NCI-H1436 treated with DMSO at 0.1 percent for 48 hours (cell line): ENCODE measurements around the gene MYO16.

ENCODE experiments used
- DNase-seq: peaks from one replicate; lab custom pipeline; 2025; lab: John Stamatoyannopoulos, UW

Gene MYO16

DNA sequence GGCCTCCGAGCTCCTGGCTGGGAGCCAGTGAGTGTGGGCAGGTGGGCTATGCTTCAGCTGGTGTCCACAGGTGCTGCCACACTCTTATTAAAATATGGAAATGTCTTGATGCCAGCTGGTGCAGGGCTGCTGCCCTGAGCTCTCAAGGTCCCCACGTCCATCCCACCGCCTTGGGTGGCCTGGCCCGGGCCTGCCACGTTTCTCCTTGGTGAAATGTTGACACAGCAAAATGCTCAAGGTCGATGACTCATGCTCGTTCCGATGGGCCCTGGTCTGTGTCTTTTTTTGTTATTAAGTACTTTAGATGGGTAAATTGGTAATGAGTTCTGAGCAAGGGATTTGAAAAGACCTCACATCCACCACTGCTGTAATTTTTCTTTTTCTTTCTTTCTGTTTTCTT is 524.7 kb downstream of the MYO16 start:
- DNase-seq = no peak

DNA sequence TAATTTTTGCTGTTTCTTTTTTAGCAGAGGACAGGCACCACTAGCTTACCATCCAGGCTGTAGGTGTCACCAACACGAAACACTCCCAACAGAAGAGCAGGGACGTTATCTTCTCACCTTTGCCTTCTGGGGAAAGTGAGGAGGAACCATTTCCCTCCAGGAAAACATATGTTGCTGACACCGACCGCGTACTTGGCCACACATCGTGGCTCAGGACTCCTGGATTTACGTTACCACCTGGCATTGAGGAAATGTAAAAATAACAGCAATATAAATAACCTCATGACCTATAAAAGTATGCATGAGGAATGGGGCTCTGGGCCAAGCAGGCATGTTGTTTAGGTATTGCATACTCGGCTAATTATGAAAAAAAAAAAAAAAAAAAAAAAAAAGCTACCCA is 525.1 kb downstream of the MYO16 start:
- DNase-seq = no peak

DNA sequence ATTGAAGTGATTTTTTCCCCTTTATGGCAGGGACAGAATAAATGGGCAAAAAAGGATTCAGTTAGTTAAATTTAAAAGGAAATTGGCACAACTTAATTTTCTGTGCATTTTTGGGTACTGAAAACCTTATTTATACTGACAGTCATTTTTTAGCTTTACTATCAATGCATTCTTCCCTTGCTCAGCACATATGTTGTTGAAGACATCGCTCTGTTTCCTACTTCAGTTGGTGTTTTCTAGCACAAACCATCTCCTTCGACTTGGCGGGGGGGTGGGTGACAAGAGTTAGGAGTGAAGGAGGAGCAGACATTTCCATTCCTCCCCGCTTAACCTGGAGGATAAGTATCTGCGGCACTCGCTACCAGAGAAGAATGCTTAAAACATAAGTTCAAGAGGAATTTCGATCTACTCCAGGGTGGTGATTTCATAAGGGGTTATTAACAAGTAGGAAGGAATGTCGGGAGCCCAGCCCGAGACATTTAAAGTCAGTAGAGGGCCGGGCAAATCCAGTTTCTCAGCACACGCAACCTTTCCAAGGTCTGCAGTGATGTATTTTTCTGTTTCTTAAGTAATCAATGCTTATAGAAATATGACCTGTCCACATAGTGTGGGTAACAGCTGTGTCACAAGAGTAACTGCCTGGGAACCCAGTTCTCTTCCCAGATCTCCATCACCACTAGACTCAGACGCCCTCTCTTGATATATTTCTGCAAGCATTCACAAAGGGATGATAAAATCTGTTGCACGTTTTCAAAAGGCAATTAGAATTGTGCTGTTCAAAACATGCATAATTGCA is 525.8 kb downstream of the MYO16 start:
- DNase-seq = no peak

DNA sequence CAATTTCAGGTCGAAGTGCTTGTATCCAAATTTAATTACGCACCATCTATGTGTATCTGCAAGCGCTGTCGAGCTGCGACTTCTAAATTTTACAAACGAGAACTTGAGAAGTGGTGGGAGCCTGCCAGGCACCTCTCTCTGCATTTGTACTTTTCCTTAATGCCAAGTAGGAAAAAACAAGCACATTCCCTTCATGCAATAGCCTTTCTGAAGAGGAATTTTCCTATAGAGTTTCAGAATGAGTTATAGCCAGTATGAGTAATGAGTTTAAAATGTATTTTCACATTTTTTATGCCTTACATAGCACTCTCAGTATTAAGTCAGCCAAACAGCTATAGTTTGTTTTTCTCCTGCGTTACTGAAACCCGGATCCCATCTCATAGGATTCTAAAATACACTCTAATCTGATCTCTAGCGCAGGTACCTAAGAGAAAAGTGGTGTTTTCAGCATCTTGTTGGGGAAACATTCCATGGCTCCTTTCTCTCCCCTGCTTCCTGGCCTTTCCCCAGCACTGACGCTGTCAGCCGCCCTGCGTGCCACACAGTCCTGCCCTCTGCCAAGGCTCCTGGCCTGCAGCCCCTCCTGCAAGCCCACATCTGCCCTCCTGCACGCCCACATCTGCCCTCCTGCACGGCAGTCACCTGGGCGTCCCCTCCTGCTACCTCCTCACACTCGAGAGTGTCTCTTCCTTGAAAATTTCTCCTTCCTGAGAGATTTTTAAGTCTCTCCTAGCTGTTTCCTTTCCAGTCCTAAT is 526.9 kb downstream of the MYO16 start:
- no peak for DNase-seq

DNA sequence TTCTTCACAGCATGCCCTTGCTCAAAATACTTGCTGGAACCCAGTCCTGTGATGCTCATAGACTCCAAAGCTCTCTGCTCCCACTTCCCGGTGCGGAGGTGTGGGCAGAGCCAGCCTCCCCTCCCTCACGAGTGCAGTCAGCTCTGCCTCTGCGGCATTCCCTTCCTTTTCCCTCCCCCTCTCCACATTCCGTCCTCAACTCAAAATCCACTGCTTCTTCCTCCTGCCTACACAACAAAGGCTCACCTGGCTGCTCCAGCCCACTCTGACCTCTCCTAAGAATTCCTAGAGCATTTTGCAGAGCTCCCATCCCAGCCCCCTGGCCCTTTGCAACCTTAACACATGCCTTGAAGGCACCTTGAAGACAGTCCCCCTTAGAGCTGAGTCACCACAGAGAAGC is 527.9 kb downstream of the MYO16 start:
- DNase-seq = no peak

DNA sequence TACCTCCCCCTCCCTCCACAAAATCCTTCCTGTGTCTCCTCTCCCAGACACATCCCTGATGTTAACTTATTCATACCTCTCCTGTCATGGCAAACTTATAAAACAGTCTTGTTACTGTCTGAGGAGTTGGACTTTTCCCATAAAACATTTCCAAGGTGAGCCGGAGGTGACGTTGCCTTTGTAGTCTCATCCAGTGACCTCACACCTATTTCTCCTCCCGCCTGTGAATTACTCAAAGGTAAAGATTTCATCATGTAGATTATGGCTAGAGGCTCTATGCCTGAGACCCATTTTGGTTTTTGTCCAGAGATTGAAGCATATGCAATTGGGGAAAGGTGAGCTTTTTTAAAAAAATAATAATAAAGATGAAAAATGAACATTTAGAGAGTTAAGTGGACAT is 529.0 kb downstream of the MYO16 start:
- no peak for DNase-seq

DNA sequence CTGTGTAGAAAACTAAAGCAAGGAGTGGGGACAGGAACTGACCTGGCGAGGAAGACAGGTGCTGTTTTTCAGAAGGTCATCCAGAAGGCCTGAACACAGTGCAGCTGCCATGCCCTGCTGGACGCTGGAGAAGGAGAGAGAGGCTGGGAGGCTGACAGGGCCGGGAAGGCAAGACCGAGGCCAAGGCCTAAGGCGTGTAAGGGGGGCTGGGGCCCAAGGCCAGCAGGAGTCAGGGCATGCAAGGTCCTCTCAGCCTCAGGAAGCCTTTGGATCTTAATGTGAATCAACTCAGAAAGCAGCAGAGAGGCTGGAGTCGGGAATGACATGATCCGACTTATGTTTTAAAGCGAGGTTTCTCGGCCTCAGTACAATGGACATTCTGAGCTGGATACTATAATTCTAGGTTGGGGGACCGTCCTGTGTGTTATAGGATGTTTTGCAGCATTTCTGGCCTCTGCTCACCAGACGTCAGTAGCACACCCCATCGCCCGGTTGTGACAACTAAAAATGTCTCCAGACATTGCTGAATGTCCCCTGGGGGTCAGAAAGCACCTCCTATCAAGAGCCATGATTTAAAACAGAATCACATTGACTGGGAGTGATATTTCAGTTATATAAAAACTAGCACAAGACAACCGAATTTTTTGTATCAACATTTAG is 530.4 kb downstream of the MYO16 start:
- DNase-seq = no peak

DNA sequence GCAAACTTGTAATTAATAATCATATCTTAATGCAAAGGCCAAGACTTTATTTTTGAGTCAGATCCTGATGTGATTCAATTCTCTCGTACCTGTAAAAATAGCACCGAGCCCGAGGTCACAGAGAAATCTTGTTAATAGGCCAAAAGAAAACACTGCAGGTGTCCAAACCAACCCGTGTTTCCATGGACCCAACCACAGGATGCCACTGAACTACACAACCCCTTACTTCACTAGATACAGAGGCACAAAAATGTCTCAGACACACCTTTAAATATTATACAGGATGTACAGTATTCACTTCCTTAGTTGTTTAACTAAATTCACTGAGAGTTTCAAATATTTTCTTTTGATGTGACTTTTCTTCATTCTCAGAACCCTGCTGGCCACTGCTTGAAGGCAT is 530.9 kb downstream of the MYO16 start:
- DNase-seq = no peak

DNA sequence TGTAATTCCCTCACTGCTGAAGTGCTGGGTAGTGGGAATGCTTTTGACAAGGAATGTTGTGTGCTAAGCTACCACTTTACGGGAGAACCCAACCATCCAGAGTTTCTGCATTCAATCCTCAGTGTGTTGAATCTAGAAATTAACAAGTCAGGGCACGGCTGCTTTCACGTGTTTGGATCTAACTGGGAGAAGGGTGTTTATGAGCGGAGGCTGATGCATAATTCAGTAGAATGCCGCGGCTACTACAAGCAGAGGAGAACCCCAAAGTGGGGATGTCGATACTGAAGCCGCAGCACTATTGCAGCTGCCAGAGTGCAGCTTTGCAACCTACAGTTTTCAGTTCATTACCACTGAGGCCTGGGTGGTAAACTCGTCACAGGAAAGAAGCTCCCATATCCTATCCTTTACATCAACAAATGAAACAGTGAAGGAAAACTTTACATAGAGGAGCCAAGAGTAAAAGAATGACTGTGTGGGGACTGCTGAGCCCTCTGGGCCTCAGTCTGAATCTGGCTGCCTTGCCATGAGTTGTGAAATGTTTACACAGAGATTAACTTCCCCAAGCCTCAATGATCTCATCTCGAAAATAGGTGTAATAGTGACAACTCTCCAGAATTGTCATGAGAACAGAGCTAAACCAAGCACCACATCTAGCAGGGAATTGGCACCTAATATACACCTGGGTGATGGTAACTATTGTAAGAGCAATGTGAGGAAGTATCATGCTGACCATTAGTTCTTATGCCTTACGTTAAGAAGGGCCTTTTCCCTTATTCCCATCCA is 531.7 kb downstream of the MYO16 start:
- DNase-seq = no peak

DNA sequence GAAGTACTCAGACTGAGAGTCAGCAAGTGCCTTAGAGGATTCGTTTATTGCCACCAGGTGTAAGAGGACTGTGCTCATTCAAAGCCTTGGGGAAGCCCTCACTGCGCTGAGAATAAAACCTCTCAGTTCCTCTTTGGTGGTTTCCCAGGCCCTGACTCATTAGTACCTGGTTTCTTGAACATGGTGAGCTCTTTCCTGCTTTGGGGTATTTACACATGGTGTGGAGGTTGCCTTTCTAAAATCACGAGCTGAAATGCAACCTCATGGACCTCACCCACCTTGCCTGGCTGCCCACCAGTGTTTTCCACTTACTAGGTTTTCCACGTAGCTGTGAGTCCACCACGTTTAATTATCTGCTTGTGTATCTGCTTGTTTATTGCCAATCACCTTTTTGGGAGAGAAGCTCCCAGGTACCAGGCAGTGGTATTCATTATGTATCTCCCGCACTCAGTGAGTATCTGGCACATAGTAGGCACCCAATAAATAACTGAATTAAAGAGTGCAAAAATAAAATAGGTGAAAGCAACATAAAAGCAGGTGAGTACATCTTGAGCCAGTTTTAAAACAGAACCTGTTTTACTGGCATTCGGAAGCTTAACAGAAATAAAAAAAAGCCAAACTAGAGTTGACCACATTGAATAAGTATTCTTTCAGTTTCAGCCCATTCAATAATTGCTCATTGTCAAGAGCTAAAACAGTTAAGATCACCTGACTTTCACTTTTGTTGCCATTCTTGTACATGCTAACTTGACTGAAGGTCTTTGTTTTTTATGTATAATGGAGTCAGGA is 533.0 kb downstream of the MYO16 start:
- no peak for DNase-seq

DNA sequence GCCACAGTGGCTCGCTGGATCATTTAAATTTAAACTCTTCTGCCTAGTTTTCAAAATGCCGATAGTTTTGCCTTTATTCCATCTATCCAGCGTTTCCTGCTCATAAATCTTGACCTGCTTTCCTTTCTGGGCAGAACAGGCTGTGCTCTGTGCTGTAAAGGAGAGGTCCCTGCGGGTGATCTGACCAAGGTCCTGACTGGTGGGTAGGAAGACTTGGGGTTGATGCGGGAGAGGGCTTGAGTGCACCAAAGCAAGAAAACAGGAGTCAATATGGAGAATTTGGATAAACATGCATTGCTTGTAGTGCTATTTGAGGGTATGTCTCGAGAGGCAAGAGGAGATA is 533.6 kb downstream of the MYO16 start:
- no peak for DNase-seq

DNA sequence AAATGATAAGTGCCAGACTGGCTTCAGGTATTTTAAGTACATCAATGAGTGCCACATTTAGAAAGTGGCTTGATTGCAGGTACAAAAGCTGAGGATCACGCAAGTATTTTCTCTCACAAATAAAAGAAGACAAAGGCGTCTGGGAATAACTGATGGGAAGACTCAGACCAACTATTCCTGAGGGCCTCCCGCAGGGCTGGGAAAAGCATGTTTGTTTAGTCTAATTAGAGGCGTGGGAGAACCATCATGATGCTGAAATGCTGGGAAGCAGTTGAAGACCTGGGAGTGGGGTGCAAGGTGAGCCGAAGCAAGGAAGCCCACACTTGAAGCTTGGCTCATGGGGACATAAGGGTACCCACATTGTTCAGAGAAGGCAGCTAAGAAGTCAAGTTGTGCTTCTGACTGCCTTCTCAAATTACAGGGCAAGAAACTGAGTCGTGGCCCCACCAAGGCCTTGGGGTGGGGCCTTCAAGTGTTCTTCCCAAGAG is 536.0 kb downstream of the MYO16 start:
- DNase-seq = no peak

DNA sequence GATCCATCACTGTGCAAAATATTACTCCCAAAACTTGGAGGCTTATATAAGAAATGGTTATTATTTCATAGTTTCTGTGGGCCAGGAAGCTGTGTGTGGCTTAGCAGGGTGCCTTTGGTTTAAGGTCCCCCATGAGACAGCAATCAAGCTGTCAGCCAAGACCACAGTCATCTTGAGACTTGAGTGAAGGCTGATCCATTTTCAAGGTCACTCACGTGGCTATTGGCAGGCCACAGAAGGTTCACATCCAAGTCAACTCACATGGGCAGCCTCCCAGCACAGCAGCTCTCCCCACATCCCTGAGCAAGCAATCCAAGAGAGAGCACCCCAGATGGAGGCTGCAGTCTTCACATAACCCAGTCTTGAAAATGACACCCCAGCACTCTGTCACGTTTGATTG is 537.4 kb downstream of the MYO16 start:
- no peak for DNase-seq

DNA sequence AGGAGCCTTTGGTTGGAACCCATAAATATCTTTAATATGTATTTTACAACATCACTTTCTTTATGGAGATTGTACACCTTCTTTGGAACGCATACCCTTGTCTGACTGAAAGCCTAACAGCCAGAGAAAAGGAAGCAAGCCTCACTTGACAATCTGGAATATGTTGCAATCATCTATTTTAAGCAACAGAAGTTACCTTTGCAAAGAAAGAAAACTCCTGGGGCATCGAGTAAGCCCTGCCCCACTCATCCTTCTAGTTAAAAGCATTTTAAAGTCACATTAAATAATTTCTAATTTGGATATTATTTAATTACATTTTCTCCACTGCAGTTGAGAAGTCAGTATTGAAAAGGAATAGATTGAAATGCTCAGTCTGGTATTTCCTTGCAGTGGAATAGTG is 542.7 kb downstream of the MYO16 start:
- no peak for DNase-seq

DNA sequence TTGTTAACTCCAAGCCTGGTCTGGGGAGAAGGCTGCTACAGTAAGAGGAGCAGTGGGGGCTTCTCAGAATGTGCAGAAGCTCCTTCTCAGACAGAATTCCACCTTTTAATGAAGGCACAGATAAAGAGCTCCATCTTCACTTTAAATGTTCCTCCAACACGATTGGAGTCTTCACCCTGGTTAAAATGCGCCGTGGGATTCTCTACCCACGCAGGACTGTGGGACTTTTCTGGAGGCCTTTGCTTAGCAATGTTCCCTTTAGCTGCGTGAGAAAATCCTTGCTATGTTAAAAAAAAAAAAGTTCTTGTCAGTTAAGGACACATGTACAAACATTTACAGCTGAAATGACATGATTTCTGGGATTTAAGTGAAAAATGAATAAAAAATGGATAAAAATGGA is 546.3 kb downstream of the MYO16 start:
- no peak for DNase-seq

DNA sequence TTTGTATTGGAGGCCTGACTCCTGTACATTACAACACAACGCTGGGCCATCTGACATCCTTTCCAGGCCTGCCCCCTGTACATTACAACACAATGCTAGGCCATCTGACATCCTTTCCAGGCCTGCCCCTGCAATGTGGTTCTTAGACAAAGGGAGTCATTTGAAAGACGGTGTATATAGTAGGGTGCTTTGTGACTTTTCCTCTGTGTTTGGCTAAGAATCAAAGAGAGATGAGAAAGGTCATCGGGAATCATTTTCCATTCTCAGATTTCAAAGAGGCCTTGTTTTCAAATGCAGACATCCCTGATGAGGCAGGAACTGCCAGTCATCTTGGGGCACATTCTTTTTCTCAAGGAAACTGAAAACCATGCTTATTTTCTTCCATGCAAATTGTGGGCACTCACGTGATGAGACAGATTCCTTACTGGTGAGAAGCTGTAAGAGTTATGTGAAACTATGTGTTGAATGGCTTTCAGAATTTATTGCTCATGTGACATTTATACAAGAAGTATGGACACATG is 551.6 kb downstream of the MYO16 start:
- no peak for DNase-seq

DNA sequence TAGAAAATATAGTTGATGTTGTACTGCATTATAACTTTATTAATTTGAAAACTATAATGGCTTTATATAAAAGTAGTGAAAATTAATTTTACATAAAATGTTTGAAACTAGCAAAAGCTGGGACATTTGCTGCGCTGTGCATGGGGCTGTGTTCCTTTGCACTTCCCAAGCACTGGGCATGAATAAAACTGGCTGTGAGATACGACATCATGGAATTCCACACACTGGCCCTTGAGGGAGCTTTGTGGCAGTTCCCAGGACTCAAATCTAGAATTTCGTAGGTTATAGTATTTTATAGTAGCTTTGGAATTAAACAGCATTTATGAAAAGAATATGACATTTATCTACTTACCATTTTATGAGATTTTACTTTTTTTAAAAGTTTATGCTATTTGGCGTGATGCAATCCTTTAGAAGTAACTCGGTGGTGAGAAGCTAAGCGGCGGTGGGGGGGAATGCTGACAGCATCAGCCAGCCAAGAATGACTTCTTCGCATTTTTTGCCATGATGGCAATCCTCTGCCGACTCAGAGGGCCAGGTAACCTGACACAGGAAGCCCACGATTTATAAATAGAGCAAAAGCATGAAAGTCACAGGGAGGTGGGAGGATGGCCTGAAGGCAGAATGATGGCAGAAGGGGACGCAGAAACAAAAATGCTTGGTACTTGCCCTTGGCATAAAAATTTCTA is 553.5 kb downstream of the MYO16 start:
- no peak for DNase-seq

DNA sequence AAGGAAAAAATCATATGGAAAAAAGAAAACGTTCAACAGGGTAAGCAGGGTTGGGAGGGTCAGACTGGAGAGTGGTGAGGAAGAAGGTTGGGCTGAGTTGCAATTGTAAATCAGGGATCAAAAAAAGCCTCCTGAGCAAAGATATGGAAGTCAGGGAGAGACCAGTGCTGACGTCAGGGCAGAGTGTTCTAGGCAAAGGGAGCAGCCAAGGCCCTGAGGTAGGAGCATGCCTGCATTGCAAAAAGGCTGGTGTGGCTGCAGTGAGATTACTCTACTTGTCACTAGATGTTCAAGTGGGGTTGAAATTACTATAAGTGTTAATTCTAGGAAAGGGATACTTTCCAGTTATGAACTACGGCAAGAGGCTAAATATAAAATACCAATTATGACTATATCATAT is 562.0 kb downstream of the MYO16 start:
- DNase-seq = no peak

DNA sequence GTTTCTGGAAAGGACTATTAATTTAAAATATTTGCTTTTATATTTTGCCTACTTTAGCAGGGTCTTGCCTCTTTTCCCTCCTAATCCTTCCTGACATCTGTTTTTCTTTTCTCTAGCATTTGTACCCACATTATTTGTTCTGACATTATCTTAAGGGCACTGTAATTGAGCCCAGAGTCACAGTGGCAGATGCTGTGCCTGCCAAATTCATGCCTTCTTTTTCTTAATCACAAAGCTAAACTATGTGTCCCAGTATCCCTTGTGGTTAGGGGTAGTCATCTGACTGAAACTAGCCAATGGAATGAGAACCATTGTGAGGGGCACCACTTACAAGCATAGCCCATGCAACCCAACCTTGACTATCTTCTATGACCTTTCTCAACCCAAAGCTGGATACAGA is 562.9 kb downstream of the MYO16 start:
- no peak for DNase-seq

DNA sequence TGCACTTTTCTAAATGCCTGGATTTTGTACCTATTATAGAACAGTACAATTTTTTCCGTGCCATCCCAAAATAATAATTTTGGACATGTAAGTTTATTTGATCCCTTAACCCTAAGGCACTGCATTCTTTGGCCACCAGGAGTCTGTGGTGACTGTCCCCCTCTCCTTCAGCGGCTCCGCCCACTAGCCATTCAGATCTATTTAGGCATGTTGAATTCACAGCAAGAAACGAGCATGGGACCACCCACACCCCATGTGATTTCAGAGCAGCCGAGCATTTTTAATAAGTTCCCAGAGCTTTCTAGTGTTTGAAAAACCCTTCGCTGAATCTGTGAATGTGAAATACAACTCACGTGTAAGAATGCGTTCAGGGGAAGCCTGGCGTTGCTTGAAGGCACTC is 567.5 kb downstream of the MYO16 start:
- DNase-seq = no peak

DNA sequence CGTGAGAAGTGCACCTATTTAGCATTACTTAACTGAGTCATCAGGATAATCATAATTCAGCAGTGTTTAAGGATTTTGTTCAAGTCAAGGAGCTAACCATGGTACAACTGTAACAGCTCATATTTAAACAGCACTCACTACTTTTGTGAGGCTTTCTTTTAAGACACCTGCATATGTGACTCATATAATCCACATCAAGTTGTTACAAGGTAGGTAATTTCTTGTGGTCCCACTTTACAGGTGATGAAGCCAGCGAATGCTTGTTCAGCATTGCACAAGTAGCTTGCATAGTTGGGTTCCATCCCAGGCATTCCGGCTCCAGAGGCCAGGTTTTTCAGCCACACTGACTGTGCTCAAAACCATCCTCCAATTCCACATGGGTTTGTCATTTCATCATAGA is 569.2 kb downstream of the MYO16 start:
- DNase-seq = no peak
